HepG2 (cell line): ENCODE measurements around the gene NFATC2. TPM values are rescaled to one million over a fixed set of nuclear protein-coding genes. Genes with fewer than 3 reads are reported as not detected.
A peak's percentile ranks its signal among the peaks of the same experiment; 100 is the strongest.

Experiments
- ATAC-seq: fragments of 200-7000 bp; cut with Tn5 transposase; 3 replicates; pipeline ENCODE4 v1.9.1; 2020; ENCODE audit warnings: mild to moderate bottlenecking, moderate library complexity
- BruUV-seq: library from RNA; stranded (reverse); fragments of 400-500 nt; replicated peaks from 2 replicates; lab custom pipeline; 2021; lab: Mats Ljungman, UMichigan
- CTCF ChIA-PET: fragments of 300-600 bp; formaldehyde crosslinking; extraction: SDS; loops from one replicate; lab custom pipeline; 2021; ENCODE audit warnings: low total read pairs, inconsistent platforms, low intra/inter-chr PET ratio; lab: Yijun Ruan, JAX
- POLR2A ChIA-PET: fragments of 350-600 bp; sonication (Branson Sonifier 250); formaldehyde crosslinking; loops from one replicate; lab custom pipeline; 2020; ENCODE audit warnings: antibody characterized with exemption, inconsistent platforms; lab: Yijun Ruan, JAX
- DNase-seq: peaks from one replicate; pipeline ENCODE4 v3.0.0-alpha.2; 2015; ENCODE audit warnings: low spot score
- FAIRE-seq: peaks from 3 replicates; lab custom pipeline; 2011; peaks lifted over from hg19 to GRCh38; lab: Jason Lieb, UNC
- H2AFZ ChIP-seq: one replicate; pipeline ENCODE4 v1.6.1; 2011; ENCODE audit warnings: low read length, inconsistent platforms
- H3K27ac ChIP-seq: fragments of 300-600 bp; 3 replicates; pipeline ENCODE4 v1.8.0; 2011; ENCODE audit warnings: mixed run types, mild to moderate bottlenecking, mixed read lengths, low read length, inconsistent platforms; ENCODE audit not compliant: insufficient read depth; ENCODE audit errors: extremely low read length
- H3K27me3 ChIP-seq, 2 experiments: fragments of 200-600 bp in 1 of 2; 2 replicates in 1 of 2; 3 replicates in 1 of 2; pipeline versions ENCODE4 v1.6.0 to v1.8.0; 2011; ENCODE audit warnings: low read length in 2 of 2, mild to moderate bottlenecking in 2 of 2, moderate library complexity in 2 of 2, inconsistent platforms in 1 of 2; ENCODE audit not compliant: insufficient read depth in 2 of 2, control insufficient read depth in 1 of 2
- H3K36me3 ChIP-seq, 2 experiments: fragments of 200-600 bp in 1 of 2; replicated peaks in 1 of 2; 2 replicates in 1 of 2; 3 replicates in 1 of 2; pipeline versions ENCODE4 v1.5.1 to v1.8.0; 2011; ENCODE audit warnings: low read length in 2 of 2, inconsistent platforms in 1 of 2; ENCODE audit not compliant: insufficient read depth in 2 of 2, control insufficient read depth in 1 of 2
- H3K4me1 ChIP-seq: 2 replicates; pipeline ENCODE4 v1.5.1; 2012; ENCODE audit warnings: low read length, inconsistent platforms; ENCODE audit not compliant: insufficient read depth
- H3K4me2 ChIP-seq: 2 replicates; pipeline ENCODE4 v1.6.0; 2011; ENCODE audit warnings: low read depth, low read length, inconsistent platforms
- H3K4me3 ChIP-seq, 3 experiments: fragments of 200-600 bp in 1 of 3; sonication (generic), shearing (Covaris generic) in 1 of 3; replicated peaks in 1 of 3; 2 replicates each; pipeline ENCODE4 v1.5.1; 2011 to 2016; ENCODE audit warnings: low read length in 3 of 3, inconsistent platforms in 2 of 3, low read depth in 2 of 3, mild to moderate bottlenecking in 2 of 3, control low read depth in 1 of 3, mixed read lengths in 1 of 3; ENCODE audit not compliant: insufficient read depth in 1 of 3
- H3K79me2 ChIP-seq: one replicate; pipeline ENCODE4 v1.6.1; 2011; ENCODE audit warnings: low read length, inconsistent platforms; ENCODE audit not compliant: insufficient read depth
- H3K9ac ChIP-seq: 2 replicates; pipeline ENCODE4 v1.6.0; 2011; ENCODE audit warnings: mild to moderate bottlenecking, low read depth, low read length, inconsistent platforms; ENCODE audit not compliant: insufficient read depth
- H3K9me3 ChIP-seq: 2 replicates; pipeline ENCODE4 v1.5.1; 2012; ENCODE audit warnings: mild to moderate bottlenecking, low read length
- H4K20me1 ChIP-seq: 2 replicates; pipeline ENCODE4 v1.6.0; 2011; ENCODE audit warnings: inconsistent platforms, mild to moderate bottlenecking, low read length, moderate library complexity; ENCODE audit not compliant: insufficient read depth
- AGO2 ChIP-seq: fragments of 200-400 bp; formaldehyde crosslinking; optimal IDR thresholded peaks from 2 replicates; pipeline ENCODE3; 2017; ENCODE audit warnings: mild to moderate bottlenecking, low read depth, low read length, moderate library complexity
- MEIS2 ChIP-seq: sonication (generic); formaldehyde crosslinking; IDR thresholded peaks from 2 replicates; pipeline ENCODE4 v1.9.0; 2021; ENCODE audit warnings: mild to moderate bottlenecking, missing genetic modification reagents
- MTF1 ChIP-seq: sonication (generic); formaldehyde crosslinking; IDR thresholded peaks from 2 replicates; pipeline ENCODE4 v1.5.0; 2020; ENCODE audit warnings: missing genetic modification reagents
- ONECUT2 ChIP-seq: sonication (generic); formaldehyde crosslinking; IDR thresholded peaks from 2 replicates; pipeline ENCODE4 v1.4.0; 2020; ENCODE audit warnings: missing genetic modification reagents
- SMC3 ChIP-seq: IDR thresholded peaks from 2 replicates; pipeline ENCODE4 v1.6.1; 2011; ENCODE audit warnings: low read length, improper control_type of control experiment
- THAP7 ChIP-seq: sonication (generic); formaldehyde crosslinking; IDR thresholded peaks from 2 replicates; pipeline ENCODE4 v1.8.1; 2023; ENCODE audit warnings: mild to moderate bottlenecking, missing genetic modification reagents
- WGBS: methylation state at CpG from one replicate; pipeline ENCODE4 v1.1.6; 2017; ENCODE audit warnings: low lambda C conversion rate; 5-methylcytosine and 5-hydroxymethylcytosine counted together
- in situ Hi-C: cut with HindIII; loops from 2 replicates; pipeline ENCODE4 v1.10.0; 2017; ENCODE audit warnings: low pct_unique_long_range_greater_than_20kb; ENCODE audit not compliant: extremely low pct_ligation_motif_present
- intact Hi-C: fragments of 100-400 bp; cut with micrococcal nuclease; formaldehyde crosslinking; loops from one replicate; pipeline ENCODE4 v1.10.0; 2022; ENCODE audit not compliant: unreplicated experiment
- polyA plus RNA-seq, 8 experiments: library from polyadenylated mRNA; depleted of rRNA in 3 of 8; stranded (reverse) in 7 of 8; unstranded in 1 of 8; fragments of >200 nt; fragmentation: Illumina TruSeq in 4 of 8; extraction: Trizol in 4 of 8; gene quantifications; 2 replicates each; pipeline versions ENCODE4 v1.2.1 to v1.2.3, GENCODE V29; 2011 to 2016; ENCODE audit warnings: low read depth in 4 of 8, missing spikeins in 1 of 8, mixed read lengths in 1 of 8; ENCODE audit not compliant: insufficient read depth in 1 of 8
- total RNA-seq, 5 experiments: library from RNA; depleted of rRNA; stranded (reverse); fragments of >200 nt; fragmentation: Illumina TruSeq; extraction: Trizol; gene quantifications; 2 replicates each; pipeline ENCODE4 v1.2.3, GENCODE V29; 2016; ENCODE audit warnings: low read depth in 1 of 5

Gene NFATC2
- total and polyA plus RNA-seq, 2 of the 13 experiments (the other 11 are each of a cell fraction or from before 2014, with no cell fraction given): 1.9 to 3.3 TPM

- H3K9me3 ChIP-seq: no peaks in the 10 kb centered on the region
- intact Hi-C loops (no loop called here), in situ Hi-C loops (no loop called here)
- FAIRE-seq (no peak), DNase-seq (no peak), ATAC-seq (no peak; the same call in 2 of the 3 replicates)
- H3K79me2 ChIP-seq: no peaks in the 10 kb centered on the region
- ChIA-PET POLR2A (no interaction called here), CTCF (no interaction called here)
- no peak overlapping the region for H2AFZ ChIP-seq
- H3K4me3 ChIP-seq: no peak overlapping the region
- BruUV-seq: TSS peak; percentile 13
- no peaks in the 10 kb centered on the region for H3K4me1 ChIP-seq
- TF ChIP-seq AGO2: peak; percentile 64
- TF ChIP-seq MTF1 (CRISPR knock-in tag): no peak
- 97% methylated on average over 64 of the region's 64 CpGs for WGBS
- H3K9ac ChIP-seq: no peak overlapping the region
- H3K27ac ChIP-seq: no peak overlapping the region
- no peaks in the 10 kb centered on the region for H4K20me1 ChIP-seq
- no peak overlapping the region for H3K4me2 ChIP-seq
- H3K27me3 ChIP-seq: no peaks in the 10 kb centered on the region
- peaks cover 3 to 18% of the 10 kb centered on the region in 2 experiments; a peak in 4 of 5 replicates for H3K36me3 ChIP-seq
Observed at GRCh38 chr20:51523276-51524013, 19.1 kb downstream of the NFATC2 start.

GRCh38 chr20:51522207-51522606 lies 20.3 kb downstream of the NFATC2 start:
- H3K9me3 ChIP-seq: no peaks in the 10 kb centered on the region
- no TSS peak for BruUV-seq
- DNase-seq: no peak
- POLR2A ChIA-PET: no interaction called here
- H3K4me3 ChIP-seq: no peak overlapping the region
- no peak overlapping the region for H3K27ac ChIP-seq
- 96% methylated on average over 9 of the region's 9 CpGs for WGBS
- H3K79me2 ChIP-seq: no peaks in the 10 kb centered on the region
- in situ Hi-C loops (no loop called here), intact Hi-C loops (no loop called here)
- no peak for ATAC-seq
- no peaks in the 10 kb centered on the region for H3K4me1 ChIP-seq
- no peaks in the 10 kb centered on the region for H4K20me1 ChIP-seq
- peaks cover 3 to 18% of the 10 kb centered on the region in 2 experiments; a peak in 4 of 5 replicates for H3K36me3 ChIP-seq
- no peak overlapping the region for H3K4me2 ChIP-seq
- no peak for FAIRE-seq
- CTCF ChIA-PET: no interaction called here
- TF ChIP-seq MEIS2: no peak
- TF ChIP-seq SMC3: no peak
- TF ChIP-seq ONECUT2 (CRISPR knock-in tag): no peak
- no peak for TF ChIP-seq THAP7 (CRISPR knock-in tag)
- no peaks in the 10 kb centered on the region for H3K27me3 ChIP-seq
- no peak overlapping the region for H3K9ac ChIP-seq
- no peak overlapping the region for H2AFZ ChIP-seq
